NCI-H2171 treated with DMSO at 0.1 percent for 48 hours (cell line): ENCODE measurements around the gene SPTBN1.
"Not testable (repeated sequence)": the region's sequence is repeated elsewhere in the genome, so short reads cannot be mapped to it uniquely, and the experiment has no call there.

ENCODE experiments used
- DNase-seq: peaks from one replicate; lab custom pipeline; 2025; lab: John Stamatoyannopoulos, UW

Gene SPTBN1

GRCh38 chr2:54529518-54529917, 73.4 kb downstream of the SPTBN1 start:
- DNase-seq: not testable (repeated sequence)

GRCh38 chr2:54529935-54530334, 73.8 kb downstream of the SPTBN1 start:
- no peak for DNase-seq

DNA sequence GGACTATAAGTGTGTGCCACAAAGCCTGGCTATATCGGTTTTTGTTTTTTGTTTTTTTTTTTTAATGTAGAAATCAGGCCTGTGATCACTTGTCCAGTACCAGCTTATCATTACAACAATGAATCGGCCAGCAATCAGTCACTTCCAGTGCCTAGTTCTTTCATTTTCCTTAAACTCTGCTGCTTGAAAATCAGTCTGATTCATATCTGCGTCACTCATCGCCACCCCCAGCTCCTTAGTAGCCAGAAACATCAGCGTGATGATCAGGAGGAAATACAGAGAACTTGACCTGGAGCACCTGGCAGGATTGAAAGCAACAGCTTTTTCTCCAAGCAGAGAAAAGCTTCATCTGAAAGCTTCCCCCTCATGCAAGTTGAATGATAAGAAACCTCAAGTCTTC, 75.4 kb downstream of the SPTBN1 start:
- DNase-seq: no peak

- DNase-seq: no peak
Measured at GRCh38 chr2:54534221-54534620, 78.1 kb downstream of the SPTBN1 start.

GRCh38 chr2:54534625-54535024, 78.5 kb downstream of the SPTBN1 start:
- DNase-seq: no peak

DNA sequence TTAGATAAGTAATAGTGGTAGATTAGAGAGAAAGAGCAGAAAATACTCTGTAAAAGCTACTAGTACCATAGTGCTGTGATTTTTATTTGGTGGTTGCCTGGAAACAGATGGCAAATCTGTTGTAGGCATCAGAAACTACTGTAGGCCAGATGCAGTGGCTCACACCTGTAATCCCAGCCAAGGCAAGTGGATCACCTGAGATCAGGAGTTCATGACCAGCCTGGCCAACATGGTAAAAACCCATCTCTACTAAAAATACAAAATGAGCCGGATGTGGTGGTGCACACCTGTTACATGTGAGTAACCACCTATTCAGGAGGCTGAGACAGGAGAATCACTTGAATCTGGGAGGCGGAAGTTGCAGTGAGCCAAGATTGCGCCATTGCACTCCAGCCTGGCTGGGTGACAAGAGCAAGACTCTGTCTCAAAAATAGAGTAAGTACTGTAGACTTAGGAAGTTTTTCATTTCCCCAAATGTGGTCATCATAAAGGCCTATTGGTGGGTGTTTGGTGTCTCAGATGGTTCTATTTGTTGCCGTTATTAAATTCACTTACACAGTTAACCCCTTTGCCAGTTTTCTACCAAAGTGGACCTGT, 79.6 kb downstream of the SPTBN1 start:
- no peak for DNase-seq

GRCh38 chr2:54536720-54537119, 80.6 kb downstream of the SPTBN1 start:
- DNase-seq: no peak

DNA sequence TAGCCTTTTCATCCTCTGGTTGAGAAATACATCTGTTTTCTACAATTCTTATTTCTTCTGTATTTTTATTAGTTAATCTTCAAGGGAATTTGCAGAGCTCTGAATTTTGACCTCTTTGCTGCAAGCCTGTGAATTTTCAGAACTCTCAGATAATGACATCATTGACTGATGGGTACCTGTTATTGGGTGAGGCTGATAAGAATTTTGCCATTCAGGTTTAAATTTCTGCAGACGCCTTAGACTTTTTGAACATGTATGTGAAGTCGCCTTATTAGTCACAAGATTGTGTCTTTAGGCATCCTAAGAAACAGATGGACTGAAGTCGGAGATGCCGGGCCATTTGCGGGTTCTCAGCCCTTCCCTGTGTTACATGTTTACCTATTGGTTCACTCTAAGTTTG, 82.4 kb downstream of the SPTBN1 start:
- DNase-seq: no peak

GRCh38 chr2:54539683-54540082, 83.6 kb downstream of the SPTBN1 start:
- DNase-seq: no peak

GRCh38 chr2:54540194-54540593, 84.1 kb downstream of the SPTBN1 start:
- no peak for DNase-seq

- no peak for DNase-seq
Measured at GRCh38 chr2:54541995-54542394, 85.9 kb downstream of the SPTBN1 start.

GRCh38 chr2:54543733-54544396, 87.7 kb downstream of the SPTBN1 start:
- DNase-seq: no peak

DNA sequence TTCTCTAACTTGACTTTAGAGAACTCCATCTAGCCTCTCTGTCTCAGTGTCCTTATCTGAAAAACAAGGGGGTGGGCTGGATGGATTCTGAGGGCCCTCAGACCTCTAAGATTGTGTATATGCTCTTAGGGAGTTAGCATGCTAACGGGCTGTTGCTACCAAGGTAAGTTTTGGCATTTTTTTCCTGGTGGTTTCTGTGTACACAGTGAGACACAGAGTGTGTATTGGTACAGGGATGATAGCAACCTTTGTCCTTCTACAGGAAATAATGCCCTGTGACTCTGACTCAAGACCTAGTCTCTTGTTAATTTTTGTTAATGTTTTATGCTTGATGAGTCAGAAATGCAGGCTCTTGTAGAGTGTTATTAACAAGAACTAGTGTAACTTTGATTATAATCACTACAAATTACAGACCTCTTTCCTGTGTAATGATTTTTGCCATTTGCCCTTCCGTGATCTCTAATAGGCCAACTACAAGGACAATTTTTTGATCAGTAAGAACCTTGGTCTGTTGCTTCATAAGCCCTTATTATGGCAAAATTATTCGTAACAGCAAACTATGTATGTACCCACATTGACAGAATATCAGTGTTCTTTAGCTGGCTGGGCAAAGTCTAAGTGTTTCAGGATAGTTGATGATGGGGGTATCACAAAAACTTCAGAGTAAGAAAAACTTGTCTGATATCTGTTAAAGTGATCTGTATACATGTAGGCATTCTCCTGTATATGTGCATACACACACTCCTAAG, 89.7 kb downstream of the SPTBN1 start:
- no peak for DNase-seq

DNA sequence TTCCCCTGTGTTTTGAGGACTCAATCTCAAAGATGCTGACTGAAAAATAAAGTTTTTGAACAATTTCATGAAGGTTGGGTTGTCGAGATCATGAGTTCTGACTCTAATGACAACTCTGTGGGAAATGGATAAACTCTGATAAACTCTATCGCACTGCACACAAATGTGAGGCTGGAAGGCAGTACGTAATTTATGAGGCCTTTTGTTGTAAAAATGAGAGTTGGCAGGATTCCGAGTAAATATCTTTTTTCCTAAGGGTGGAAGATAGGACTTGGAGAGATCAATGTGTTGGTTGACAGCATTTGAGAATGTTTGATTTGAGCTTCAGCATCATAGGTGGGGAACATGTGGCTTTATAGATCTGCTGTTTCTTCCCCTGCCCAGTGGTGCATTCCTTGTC, 90.4 kb downstream of the SPTBN1 start:
- no peak for DNase-seq

DNA sequence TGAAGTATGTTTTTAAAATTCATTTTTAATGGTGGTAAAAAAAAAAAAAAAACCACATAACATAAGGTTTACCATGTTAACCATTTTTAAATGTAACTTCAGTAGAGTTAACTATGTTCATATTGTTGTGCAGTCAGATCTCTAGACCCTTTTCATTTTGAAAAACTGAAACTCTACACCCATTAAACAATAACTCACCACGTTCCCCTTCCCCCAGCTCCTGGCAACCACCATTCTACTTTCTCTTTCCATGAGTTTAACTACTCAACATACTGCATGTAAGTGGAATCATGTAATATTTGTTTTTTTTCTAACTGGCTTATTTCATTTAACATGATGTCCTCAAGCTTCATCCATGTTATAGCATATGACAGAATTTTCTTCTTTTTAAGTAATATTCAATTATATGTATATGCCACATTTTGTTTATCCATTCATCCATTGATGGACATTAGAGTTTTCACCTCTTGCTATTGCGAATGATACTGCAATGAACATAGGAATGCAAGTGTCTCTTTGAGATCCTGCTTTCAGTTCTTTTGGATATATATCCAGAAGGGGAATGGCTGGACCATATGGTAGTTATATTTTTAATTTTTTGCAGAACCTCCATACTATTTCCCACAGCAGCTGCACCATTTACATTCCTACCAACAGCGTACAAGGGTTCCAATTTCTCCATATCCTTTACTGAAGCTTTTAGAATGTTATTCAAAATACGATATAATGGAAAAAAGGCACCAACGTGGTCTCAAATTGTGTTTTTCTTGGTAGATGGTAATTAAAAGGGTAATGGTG, 91.0 kb downstream of the SPTBN1 start:
- DNase-seq: no peak

GRCh38 chr2:54549430-54549829, 93.3 kb downstream of the SPTBN1 start:
- no peak for DNase-seq

- DNase-seq: no peak
Measured at GRCh38 chr2:54549917-54550518, 93.9 kb downstream of the SPTBN1 start.

DNA sequence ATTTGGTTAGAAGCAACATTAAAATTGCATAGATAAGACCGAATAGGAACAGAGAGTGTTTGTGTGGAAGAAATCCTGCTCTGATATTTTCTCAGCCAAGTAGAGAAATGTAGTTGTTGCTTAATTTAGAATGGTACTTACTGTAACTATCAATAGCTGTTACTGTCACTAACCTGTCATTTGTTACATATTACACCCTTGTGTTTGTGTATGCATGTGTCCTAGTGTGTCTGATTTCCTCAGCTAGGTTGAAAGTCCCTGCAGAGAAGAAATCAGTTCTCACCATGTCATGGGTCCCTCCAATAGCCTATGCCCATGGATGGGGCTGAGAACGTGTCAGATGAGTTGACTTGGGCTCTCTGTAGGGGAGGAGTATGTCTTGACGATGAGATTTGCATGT, 94.4 kb downstream of the SPTBN1 start:
- no peak for DNase-seq

GRCh38 chr2:54551123-54551756, 95.1 kb downstream of the SPTBN1 start:
- no peak for DNase-seq

GRCh38 chr2:54553075-54553474, 96.9 kb downstream of the SPTBN1 start:
- DNase-seq: no peak

- DNase-seq: no peak
Measured at GRCh38 chr2:54553775-54554174, 97.6 kb downstream of the SPTBN1 start.
